GM23248 (cell line): ENCODE measurements around the gene SMARCA4. TPM values are rescaled to one million over a fixed set of nuclear protein-coding genes. Genes with fewer than 3 reads are reported as not detected.

Source experiments
- DNase-seq: peaks from one replicate; pipeline ENCODE4 v3.0.0-alpha.2; 2015
- H2AFZ ChIP-seq: fragments of 200-600 bp; sonication (generic); 2 replicates; pipeline ENCODE4 v1.6.1; 2016; ENCODE audit warnings: antibody characterized with exemption
- H3F3A ChIP-seq: fragments of 200-600 bp; sonication (generic); 2 replicates; pipeline ENCODE4 v1.6.1; 2016; ENCODE audit warnings: mild to moderate bottlenecking, antibody characterized with exemption, mixed run types; ENCODE audit not compliant: insufficient read depth
- H3K27ac ChIP-seq: fragments of 200-600 bp; sonication (generic); 2 replicates; pipeline ENCODE4 v1.5.1; 2016; ENCODE audit warnings: mild to moderate bottlenecking
- H3K27me3 ChIP-seq: fragments of 200-600 bp; sonication (generic); replicated peaks from 2 replicates; pipeline ENCODE4 v1.6.1; 2016; ENCODE audit warnings: mild to moderate bottlenecking; ENCODE audit not compliant: insufficient read depth
- H3K36me3 ChIP-seq: fragments of 200-600 bp; sonication (generic); 2 replicates; pipeline ENCODE4 v1.6.1; 2016; ENCODE audit warnings: low read depth, mild to moderate bottlenecking
- H3K4me1 ChIP-seq: fragments of 200-600 bp; sonication (generic); 2 replicates; pipeline ENCODE4 v1.6.1; 2016; ENCODE audit warnings: mild to moderate bottlenecking; ENCODE audit not compliant: insufficient read depth
- H3K4me2 ChIP-seq: fragments of 200-600 bp; sonication (generic); one replicate; pipeline ENCODE4 v1.6.1; 2016; ENCODE audit warnings: mild to moderate bottlenecking; ENCODE audit not compliant: unreplicated experiment
- H3K4me3 ChIP-seq: fragments of 200-600 bp; sonication (generic); 2 replicates; pipeline ENCODE4 v1.5.1; 2016; ENCODE audit warnings: mild to moderate bottlenecking
- H3K79me2 ChIP-seq: fragments of 200-600 bp; sonication (generic); 2 replicates; pipeline ENCODE4 v1.6.1; 2016; ENCODE audit warnings: mild to moderate bottlenecking; ENCODE audit not compliant: insufficient read depth
- H3K9ac ChIP-seq: fragments of 200-600 bp; sonication (generic); 2 replicates; pipeline ENCODE4 v1.6.1; 2016; ENCODE audit warnings: mild to moderate bottlenecking
- H3K9me2 ChIP-seq: fragments of 200-600 bp; sonication (generic); 2 replicates; pipeline ENCODE4 v1.6.1; 2016; ENCODE audit warnings: mixed run types, mild to moderate bottlenecking, moderate library complexity; ENCODE audit not compliant: insufficient read depth
- H3K9me3 ChIP-seq: fragments of 200-600 bp; sonication (generic); one replicate; pipeline ENCODE4 v1.6.1; 2017; ENCODE audit warnings: low read depth
- H4K20me1 ChIP-seq: fragments of 200-600 bp; sonication (generic); 2 replicates; pipeline ENCODE4 v1.6.0; 2016; ENCODE audit not compliant: insufficient read depth
- EZH2 ChIP-seq: fragments of 200-600 bp; sonication (generic); IDR thresholded peaks from 2 replicates; pipeline ENCODE4 v1.6.1; 2018; ENCODE audit warnings: antibody characterized with exemption, mild to moderate bottlenecking; ENCODE audit not compliant: insufficient read depth, poor library complexity, severe bottlenecking
- EZH2phosphoT487 ChIP-seq: fragments of 200-600 bp; sonication (generic); IDR thresholded peaks from 2 replicates; pipeline ENCODE4 v1.6.1; 2018; ENCODE audit warnings: antibody characterized with exemption, moderate library complexity, mild to moderate bottlenecking, low read depth; ENCODE audit not compliant: insufficient read depth
- WGBS, 2 experiments: methylation state at CpG; one replicate each; pipeline ENCODE4 v1.1.6; 2015 to 2017; ENCODE audit warnings: low lambda C conversion rate in 2 of 2, low coverage in 1 of 2; ENCODE audit errors: missing lambda C conversion rate in 2 of 2; 5-methylcytosine and 5-hydroxymethylcytosine counted together
- in situ Hi-C: fragments of 300-500 bp; cut with MboI; formaldehyde crosslinking; loops from 2 replicates; pipeline ENCODE4 v1.15.0; 2020
- polyA plus RNA-seq: library from polyadenylated mRNA; unstranded; fragments of >200 nt; fragmentation: Nextera tagmentation; extraction: Ambion mirVana; gene quantifications from 2 replicates; pipeline ENCODE4 v1.2.1, GENCODE V29; 2016
- total RNA-seq: library from RNA; depleted of rRNA; stranded (reverse); fragments of >200 nt; shearing (Covaris generic); gene quantifications from 2 replicates; pipeline ENCODE4 v1.2.3, GENCODE V29; 2014

SMARCA4 gene
- total and polyA plus RNA-seq, 2 experiments from 2014 or later, result 37.1 to 44.0 TPM

- Histone ChIP-seq H3K9me3 (no peaks in the 10 kb centered on the region), H3K4me3 (no peak overlapping the region), H3K4me2 (no peak overlapping the region), H3K4me1 (no peaks in the 10 kb centered on the region), H3K79me2 (peaks cover 11% of the 10 kb centered on the region), H3K9me2 (no peaks in the 10 kb centered on the region), H3K36me3 (peaks cover 25% of the 10 kb centered on the region; the same call in 1 of the 2 replicates), H2AFZ (no peak overlapping the region), H3K9ac (no peak overlapping the region), H3K27me3 (no peaks in the 10 kb centered on the region), H4K20me1 (no peaks in the 10 kb centered on the region), H3F3A (no peaks in the 10 kb centered on the region), H3K27ac (no peak overlapping the region)
- TF ChIP-seq EZH2phosphoT487, result no peak
- no peak for TF ChIP-seq EZH2
- in situ Hi-C loops, result no loop called here
- no peak for DNase-seq
- 90% methylated on average over 33 to 34 of the region's 36 CpGs for whole genome bisulfite sequencing, 2 experiments
These were observed 144.3 kb downstream of the SMARCA4 start for GRCh38 chr19:11105014-11105636.

- H3K27ac ChIP-seq, result no peak overlapping the region
- no peak for TF ChIP-seq EZH2phosphoT487
- no peak for TF ChIP-seq EZH2
- H3K9ac ChIP-seq, result no peak overlapping the region
- no peaks in the 10 kb centered on the region for H3K9me3 ChIP-seq
- H2AFZ ChIP-seq, result no peak overlapping the region
- no peaks in the 10 kb centered on the region for H4K20me1 ChIP-seq
- no peak overlapping the region for H3K4me3 ChIP-seq
- no peaks in the 10 kb centered on the region for H3K9me2 ChIP-seq
- H3F3A ChIP-seq, result no peaks in the 10 kb centered on the region
- DNase-seq, result no peak
- H3K4me1 ChIP-seq, result no peaks in the 10 kb centered on the region
- peaks cover 25% of the 10 kb centered on the region; the same call in 1 of the 2 replicates for H3K36me3 ChIP-seq
- no peak overlapping the region for H3K4me2 ChIP-seq
- 87 to 90% methylated on average over 13 of the region's 13 CpGs for WGBS, 2 experiments
- H3K27me3 ChIP-seq, result no peaks in the 10 kb centered on the region
- in situ Hi-C loops, result no loop called here
- no peaks in the 10 kb centered on the region for H3K79me2 ChIP-seq
These were observed 145.6 kb downstream of the SMARCA4 start for GRCh38 chr19:11106477-11106876.

DNA sequence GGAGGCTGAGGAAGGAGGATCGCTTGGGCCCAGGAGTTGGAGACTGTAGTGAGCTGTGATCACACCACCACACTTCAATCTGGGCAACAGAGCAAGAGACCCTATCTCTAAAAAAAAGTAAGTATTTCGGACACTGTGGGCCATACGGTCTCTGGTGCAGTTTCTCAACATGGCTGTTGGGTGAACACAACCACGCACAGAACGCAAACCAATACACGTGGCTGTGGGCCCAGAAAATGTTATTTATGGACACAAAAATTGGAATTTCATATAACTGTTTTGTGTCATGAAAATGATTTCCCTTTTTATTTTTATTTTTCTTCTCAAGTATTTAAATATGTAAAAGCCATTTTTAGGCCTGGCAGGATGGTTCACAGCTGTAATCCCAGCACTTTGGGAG is 147.9 kb downstream of the SMARCA4 start:
- DNase-seq, result no peak
- 90 to 92% methylated on average over 6 of the region's 6 CpGs for WGBS, 2 experiments
- Histone ChIP-seq H3K4me2 (no peak overlapping the region), H3K36me3 (peaks cover 26% of the 10 kb centered on the region; the same call in 1 of the 2 replicates), H3F3A (no peaks in the 10 kb centered on the region), H3K9me2 (no peaks in the 10 kb centered on the region), H3K27ac (no peak overlapping the region), H2AFZ (no peak overlapping the region), H3K9me3 (no peaks in the 10 kb centered on the region), H3K27me3 (no peaks in the 10 kb centered on the region), H3K4me1 (no peaks in the 10 kb centered on the region), H3K9ac (no peak overlapping the region), H4K20me1 (no peaks in the 10 kb centered on the region), H3K4me3 (no peak overlapping the region), H3K79me2 (no peaks in the 10 kb centered on the region)
- in situ Hi-C loops, result no loop called here
- no peak for TF ChIP-seq EZH2phosphoT487
- TF ChIP-seq EZH2, result no peak

DNA sequence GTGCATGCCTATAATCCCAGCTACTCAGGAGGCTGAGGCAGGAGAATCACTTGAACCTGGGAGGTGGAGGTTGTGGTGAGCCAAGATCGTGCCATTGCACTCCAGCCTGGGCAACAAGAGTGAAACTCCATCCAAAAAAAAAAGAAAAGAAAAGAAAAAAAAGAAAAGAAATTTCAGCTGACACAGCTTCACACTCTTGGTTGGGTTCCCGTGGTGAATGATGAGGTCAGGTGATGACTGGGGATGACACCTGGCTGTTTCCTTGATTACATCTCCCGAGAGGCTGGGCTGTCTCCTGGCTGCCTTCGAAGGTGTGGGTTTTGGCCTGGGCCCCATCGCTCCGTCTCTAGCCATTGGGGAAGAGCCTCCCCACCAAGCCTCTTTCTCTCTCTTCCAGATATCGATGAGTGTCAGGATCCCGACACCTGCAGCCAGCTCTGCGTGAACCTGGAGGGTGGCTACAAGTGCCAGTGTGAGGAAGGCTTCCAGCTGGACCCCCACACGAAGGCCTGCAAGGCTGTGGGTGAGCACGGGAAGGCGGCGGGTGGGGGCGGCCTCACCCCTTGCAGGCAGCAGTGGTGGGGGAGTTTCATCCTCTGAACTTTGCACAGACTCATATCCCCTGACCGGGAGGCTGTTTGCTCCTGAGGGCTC is 150.4 kb downstream of the SMARCA4 start:
- Histone ChIP-seq H3K4me3 (no peak overlapping the region), H3K27me3 (no peaks in the 10 kb centered on the region), H3K4me2 (no peak overlapping the region), H3K9ac (no peak overlapping the region), H3F3A (no peaks in the 10 kb centered on the region), H3K36me3 (peaks cover 18% of the 10 kb centered on the region; the same call in 1 of the 2 replicates), H3K27ac (no peak overlapping the region), H3K79me2 (no peaks in the 10 kb centered on the region), H3K9me2 (no peaks in the 10 kb centered on the region), H2AFZ (no peak overlapping the region), H3K4me1 (no peaks in the 10 kb centered on the region), H4K20me1 (no peaks in the 10 kb centered on the region), H3K9me3 (no peaks in the 10 kb centered on the region)
- in situ Hi-C loops, result no loop called here
- DNase-seq, result no peak
- WGBS, 2 experiments, result 82 to 88% methylated on average over 15 of the region's 15 CpGs
- TF ChIP-seq EZH2 (no peak), EZH2phosphoT487 (no peak)
